GM23248 (cell line): ENCODE measurements around the gene GRIPAP1.

Experiments used
- EZH2 ChIP-seq: fragments of 200-600 bp; sonication (generic); IDR thresholded peaks from 2 replicates; pipeline ENCODE4 v1.6.1; 2018; ENCODE audit warnings: antibody characterized with exemption, mild to moderate bottlenecking; ENCODE audit not compliant: insufficient read depth, poor library complexity, severe bottlenecking
- EZH2phosphoT487 ChIP-seq: fragments of 200-600 bp; sonication (generic); IDR thresholded peaks from 2 replicates; pipeline ENCODE4 v1.6.1; 2018; ENCODE audit warnings: antibody characterized with exemption, moderate library complexity, mild to moderate bottlenecking, low read depth; ENCODE audit not compliant: insufficient read depth

- no peak for TF ChIP-seq EZH2phosphoT487
- TF ChIP-seq EZH2: no peak
Measured at GRCh38 chrX:48966796-48967579, 35.1 kb downstream of the GRIPAP1 start.
